H1 (cell line): Measurements from ENCODE around the gene PTPN22. TPM values are rescaled to one million over a fixed set of nuclear protein-coding genes. Genes with fewer than 3 reads are reported as not detected.

Experiments used
- BRCA1 ChIP-seq: IDR thresholded peaks from 2 replicates; pipeline ENCODE4 v1.6.1; 2012; ENCODE audit warnings: low read depth, low read length, improper control_type of control experiment
- NRF1 ChIP-seq: IDR thresholded peaks from 2 replicates; pipeline ENCODE4 v1.6.1; 2011; ENCODE audit warnings: mild to moderate bottlenecking, low read depth, low read length, improper control_type of control experiment
- RBBP5 ChIP-seq: IDR thresholded peaks from 2 replicates; pipeline ENCODE4 v1.7.1; 2012; ENCODE audit warnings: low read depth, mild to moderate bottlenecking, inconsistent platforms, low read length, moderate library complexity, borderline replicate concordance
- YY1 ChIP-seq: IDR thresholded peaks from 2 replicates; pipeline ENCODE4 v1.6.1; 2011; ENCODE audit warnings: low read depth, mild to moderate bottlenecking, low read length
- polyA plus RNA-seq, 7 experiments: library from polyadenylated mRNA; depleted of rRNA in 3 of 7; stranded (reverse) in 5 of 7; unstranded in 2 of 7; fragments of >200 nt in 5 of 7; fragments of 200-250 nt in 2 of 7; gene quantifications; 1 replicate in 5 of 7; 2 replicates in 1 of 7; 4 replicates in 1 of 7; pipeline versions ENCODE4 v1.2.1 to v1.2.3, GENCODE V29; 2011 to 2013; ENCODE audit warnings: missing spikeins in 2 of 7, mixed read lengths in 2 of 7
- total RNA-seq: library from RNA; stranded (reverse); fragmentation: NEBNext Ultra II Directional; extraction: Animal tissue kit (Norgen Biotek cat#: 25700); gene quantifications from 2 replicates; pipeline ENCODE4 v1.2.1, GENCODE V29; 2021
- TF ChIP-seq, protein P1 (sequence below): IDR thresholded peaks from 2 replicates; pipeline ENCODE4 v1.6.1; 2012; ENCODE audit warnings: low read length, inconsistent platforms

PTPN22 gene
- total and polyA plus RNA-seq, 2 of the 8 experiments (the other 6 are each of a cell fraction or from before 2014, with no cell fraction given), result not detected

GRCh38 chr1:113895098-113895497 is 23.6 kb upstream of the PTPN22 start (continued):
- TF ChIP-seq RBBP5 (no peak), BRCA1 (no peak), NRF1 (no peak), YY1 (no peak)
- TF ChIP-seq, protein P1, sequence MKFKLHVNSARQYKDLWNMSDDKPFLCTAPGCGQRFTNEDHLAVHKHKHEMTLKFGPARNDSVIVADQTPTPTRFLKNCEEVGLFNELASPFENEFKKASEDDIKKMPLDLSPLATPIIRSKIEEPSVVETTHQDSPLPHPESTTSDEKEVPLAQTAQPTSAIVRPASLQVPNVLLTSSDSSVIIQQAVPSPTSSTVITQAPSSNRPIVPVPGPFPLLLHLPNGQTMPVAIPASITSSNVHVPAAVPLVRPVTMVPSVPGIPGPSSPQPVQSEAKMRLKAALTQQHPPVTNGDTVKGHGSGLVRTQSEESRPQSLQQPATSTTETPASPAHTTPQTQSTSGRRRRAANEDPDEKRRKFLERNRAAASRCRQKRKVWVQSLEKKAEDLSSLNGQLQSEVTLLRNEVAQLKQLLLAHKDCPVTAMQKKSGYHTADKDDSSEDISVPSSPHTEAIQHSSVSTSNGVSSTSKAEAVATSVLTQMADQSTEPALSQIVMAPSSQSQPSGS, result no peak
